ENCODE results near the gene PANK1.

The PANK1 gene

DNA sequence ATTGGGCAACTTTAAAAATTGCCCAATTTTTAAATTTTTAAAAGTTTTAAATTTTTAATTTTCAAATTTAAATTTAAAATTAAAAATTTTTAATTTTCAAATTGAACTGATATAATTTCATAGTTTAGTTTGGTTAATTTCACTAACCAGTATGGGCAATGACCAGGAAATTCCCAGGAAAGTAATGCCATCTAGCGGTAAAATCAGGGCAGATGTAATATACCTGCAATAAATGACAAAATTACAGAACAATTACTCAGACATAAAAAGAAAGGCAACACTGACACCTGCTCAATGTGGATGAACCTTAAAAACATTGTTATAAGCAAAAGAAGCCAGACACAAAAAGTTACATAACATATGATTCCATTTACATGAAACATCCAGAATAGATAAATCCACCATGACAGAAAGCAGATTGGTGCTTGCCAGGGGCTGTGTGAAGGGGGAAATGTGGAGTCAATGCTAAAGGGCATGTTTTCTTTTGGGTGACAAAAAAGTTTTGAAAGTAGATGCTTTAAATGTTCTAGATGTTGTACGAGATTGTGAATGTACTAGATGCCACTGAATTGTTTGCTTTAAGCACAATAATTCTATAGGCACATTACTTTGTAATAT lies 81.1 kb downstream of the PANK1 start:
- no peak overlapping the region for H3K27ac ChIP-seq
- TF ChIP-seq, protein P1, sequence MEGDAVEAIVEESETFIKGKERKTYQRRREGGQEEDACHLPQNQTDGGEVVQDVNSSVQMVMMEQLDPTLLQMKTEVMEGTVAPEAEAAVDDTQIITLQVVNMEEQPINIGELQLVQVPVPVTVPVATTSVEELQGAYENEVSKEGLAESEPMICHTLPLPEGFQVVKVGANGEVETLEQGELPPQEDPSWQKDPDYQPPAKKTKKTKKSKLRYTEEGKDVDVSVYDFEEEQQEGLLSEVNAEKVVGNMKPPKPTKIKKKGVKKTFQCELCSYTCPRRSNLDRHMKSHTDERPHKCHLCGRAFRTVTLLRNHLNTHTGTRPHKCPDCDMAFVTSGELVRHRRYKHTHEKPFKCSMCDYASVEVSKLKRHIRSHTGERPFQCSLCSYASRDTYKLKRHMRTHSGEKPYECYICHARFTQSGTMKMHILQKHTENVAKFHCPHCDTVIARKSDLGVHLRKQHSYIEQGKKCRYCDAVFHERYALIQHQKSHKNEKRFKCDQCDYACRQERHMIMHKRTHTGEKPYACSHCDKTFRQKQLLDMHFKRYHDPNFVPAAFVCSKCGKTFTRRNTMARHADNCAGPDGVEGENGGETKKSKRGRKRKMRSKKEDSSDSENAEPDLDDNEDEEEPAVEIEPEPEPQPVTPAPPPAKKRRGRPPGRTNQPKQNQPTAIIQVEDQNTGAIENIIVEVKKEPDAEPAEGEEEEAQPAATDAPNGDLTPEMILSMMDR (IDR thresholded peaks at IDR 0.05) = peak; percentile 80
- no peak for TF ChIP-seq ZFX (IDR thresholded peaks at IDR 0.05; ENCODE audit: borderline replicate concordance)

DNA sequence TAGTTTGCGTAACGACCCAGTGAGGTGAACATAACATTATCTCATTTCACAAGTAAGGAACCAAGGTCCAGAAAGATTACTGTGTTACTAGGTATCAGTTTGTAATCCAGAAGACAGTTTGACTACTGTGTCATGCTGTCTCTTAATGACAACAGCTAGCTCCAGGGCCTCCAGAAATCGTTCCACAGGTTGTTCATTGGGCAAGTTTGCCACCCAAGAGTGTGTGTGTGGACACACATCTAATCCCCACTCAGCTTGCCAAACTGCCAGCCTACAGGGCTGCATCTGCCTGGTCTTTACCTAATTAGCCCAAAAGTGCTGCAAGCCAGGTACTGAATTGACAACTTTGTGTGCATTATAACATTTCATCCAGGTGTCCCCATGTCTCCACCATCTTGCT lies 81.7 kb downstream of the PANK1 start:
- no peak overlapping the region for H3K27ac ChIP-seq
- TF ChIP-seq, protein P1 (IDR thresholded peaks at IDR 0.05) = no peak
- TF ChIP-seq ZFX (IDR thresholded peaks at IDR 0.05; ENCODE audit: borderline replicate concordance) = no peak

DNA sequence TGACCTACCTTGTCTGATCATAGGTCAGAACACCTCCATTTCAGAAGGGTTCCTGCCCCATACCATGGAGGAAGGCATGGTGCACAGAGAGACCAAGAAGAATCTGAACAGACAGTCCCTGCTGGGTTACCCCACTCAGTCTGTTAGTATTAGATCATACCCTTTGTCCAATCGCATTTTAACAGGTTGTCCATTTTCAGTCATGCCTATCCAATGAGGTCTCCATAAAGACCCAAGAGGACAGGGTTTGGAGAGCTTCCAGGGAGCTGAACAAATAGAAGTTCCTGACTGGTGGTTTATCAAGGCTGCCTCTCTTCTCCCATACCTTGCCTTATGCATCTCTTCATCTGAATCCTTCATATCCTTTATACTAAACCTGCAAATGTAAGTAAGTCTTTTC lies 88.4 kb downstream of the PANK1 start:
- no peak overlapping the region for H3K27ac ChIP-seq
- TF ChIP-seq, protein P1 (IDR thresholded peaks at IDR 0.05) = no peak
- no peak for TF ChIP-seq ZFX (IDR thresholded peaks at IDR 0.05; ENCODE audit: borderline replicate concordance)

DNA sequence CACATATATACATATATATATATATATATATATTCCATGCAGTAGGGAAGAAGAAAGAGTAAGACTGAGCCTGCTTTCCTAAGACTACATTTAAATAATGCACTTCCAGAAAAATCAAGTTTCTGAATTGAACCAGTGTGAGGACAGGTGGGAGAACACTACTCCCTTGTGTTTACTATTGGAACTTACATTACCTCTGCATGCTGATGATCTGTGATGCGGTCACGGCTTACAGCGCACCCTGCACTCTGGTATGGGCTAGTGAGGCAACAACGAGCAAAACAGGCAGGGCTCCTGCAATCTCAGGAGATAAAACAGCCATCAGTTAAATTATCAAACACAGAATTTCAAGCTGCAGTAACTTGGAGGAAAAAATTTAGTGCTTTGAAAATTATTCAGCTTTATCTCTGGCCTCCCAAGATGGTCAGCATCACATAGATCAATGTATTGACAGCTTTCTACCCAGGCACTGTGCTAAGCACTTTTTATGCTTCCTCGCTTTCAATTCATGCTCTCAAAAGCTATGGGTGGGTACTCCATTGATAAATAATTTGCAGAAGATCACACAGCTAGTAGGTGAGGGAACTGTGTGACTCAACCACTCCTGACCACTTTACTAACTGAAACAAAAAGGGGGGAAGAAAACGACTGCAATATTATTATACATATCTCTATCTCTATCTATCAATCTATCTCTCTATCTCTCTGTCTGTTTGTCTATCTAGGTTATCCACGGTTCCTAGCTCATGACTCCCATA lies 89.2 kb downstream of the PANK1 start:
- no peak overlapping the region for H3K27ac ChIP-seq
- TF ChIP-seq, protein P1 (IDR thresholded peaks at IDR 0.05) = no peak
- no peak for TF ChIP-seq ZFX (IDR thresholded peaks at IDR 0.05; ENCODE audit: borderline replicate concordance)

DNA sequence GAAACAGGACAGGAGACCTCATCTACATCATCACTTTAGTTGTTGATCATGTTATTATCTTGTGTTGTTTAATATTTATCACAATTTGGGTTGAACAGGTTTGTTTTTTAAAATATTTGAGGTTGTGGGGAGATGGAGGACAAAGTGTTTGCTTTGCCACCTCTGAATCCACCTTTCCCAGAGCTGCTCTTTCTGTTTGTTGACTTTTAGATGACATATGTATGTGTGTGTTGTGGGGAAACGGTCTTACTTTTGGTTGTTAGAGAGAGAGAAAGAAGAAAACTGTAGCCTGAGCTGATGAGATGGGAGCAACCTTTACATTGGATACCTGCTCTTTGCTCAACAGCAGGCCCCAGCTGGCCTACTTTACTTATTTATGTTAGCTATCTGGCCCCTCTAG lies 90.6 kb downstream of the PANK1 start:
- TF ChIP-seq ZFX (IDR thresholded peaks at IDR 0.05; ENCODE audit: borderline replicate concordance) = no peak
- TF ChIP-seq, protein P1 (IDR thresholded peaks at IDR 0.05) = no peak
- no peak overlapping the region for H3K27ac ChIP-seq

DNA sequence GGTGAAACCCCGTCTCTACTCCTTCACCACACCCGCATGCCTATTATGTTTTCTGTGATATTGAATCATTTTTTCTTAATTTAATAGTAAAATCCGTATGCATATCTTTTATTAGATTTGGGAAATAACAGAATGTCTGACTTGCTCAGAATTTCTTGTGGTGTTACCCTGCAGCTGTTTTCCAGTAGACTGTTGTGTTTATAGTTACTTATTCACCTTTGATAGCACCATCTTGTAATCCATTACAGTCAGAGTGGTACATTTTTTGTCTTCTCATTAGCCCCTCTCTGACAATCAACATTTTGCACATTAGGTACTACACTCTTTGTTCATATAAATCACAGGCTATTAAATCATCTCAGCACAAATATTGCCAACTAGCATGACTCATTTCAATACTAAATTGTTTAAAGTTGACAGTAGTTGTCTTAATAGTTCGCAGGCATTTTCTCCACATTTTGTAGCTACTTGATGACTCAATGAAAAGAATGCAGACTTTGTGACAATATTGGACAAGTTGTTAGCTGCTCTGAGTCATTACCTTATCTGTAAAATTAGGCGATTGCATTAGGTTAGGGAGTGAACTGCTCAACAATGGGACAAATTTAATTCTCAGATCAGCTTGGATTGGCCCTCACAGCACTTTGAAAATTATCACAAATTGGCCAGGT lies 91.8 kb downstream of the PANK1 start:
- TF ChIP-seq, protein P1 (IDR thresholded peaks at IDR 0.05) = no peak
- TF ChIP-seq ZFX (IDR thresholded peaks at IDR 0.05; ENCODE audit: borderline replicate concordance) = no peak
- H3K27ac ChIP-seq = no peak overlapping the region

DNA sequence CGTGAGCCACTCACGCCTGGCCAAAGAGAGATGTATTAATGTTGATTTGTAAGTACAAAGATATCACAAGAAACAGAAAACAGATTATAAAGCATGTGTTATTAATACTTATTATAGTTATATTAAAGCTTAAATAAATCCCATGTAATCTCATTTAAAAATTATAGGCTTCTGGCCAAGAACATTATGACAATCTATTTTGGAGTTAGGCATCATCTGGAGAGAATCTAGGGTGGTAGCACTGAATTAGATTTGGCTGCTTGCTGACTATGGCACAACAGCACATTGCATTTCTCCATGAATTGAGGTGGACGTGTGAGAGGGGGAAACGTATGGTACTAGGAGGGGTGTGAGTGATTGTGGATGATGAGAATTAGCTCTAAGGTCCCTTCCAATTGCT lies 92.8 kb downstream of the PANK1 start:
- no peak overlapping the region for H3K27ac ChIP-seq
- no peak for TF ChIP-seq ZFX (IDR thresholded peaks at IDR 0.05; ENCODE audit: borderline replicate concordance)
- TF ChIP-seq, protein P1 (IDR thresholded peaks at IDR 0.05) = no peak
